ENCODE data around the gene PRR18.

Gene PRR18

GRCh38 chr6:166341977-166342348 lies 33.8 kb upstream of the PRR18 start:
- TF ChIP-seq, protein P1, sequence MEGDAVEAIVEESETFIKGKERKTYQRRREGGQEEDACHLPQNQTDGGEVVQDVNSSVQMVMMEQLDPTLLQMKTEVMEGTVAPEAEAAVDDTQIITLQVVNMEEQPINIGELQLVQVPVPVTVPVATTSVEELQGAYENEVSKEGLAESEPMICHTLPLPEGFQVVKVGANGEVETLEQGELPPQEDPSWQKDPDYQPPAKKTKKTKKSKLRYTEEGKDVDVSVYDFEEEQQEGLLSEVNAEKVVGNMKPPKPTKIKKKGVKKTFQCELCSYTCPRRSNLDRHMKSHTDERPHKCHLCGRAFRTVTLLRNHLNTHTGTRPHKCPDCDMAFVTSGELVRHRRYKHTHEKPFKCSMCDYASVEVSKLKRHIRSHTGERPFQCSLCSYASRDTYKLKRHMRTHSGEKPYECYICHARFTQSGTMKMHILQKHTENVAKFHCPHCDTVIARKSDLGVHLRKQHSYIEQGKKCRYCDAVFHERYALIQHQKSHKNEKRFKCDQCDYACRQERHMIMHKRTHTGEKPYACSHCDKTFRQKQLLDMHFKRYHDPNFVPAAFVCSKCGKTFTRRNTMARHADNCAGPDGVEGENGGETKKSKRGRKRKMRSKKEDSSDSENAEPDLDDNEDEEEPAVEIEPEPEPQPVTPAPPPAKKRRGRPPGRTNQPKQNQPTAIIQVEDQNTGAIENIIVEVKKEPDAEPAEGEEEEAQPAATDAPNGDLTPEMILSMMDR (IDR thresholded peaks at IDR 0.05) = no peak
- Histone ChIP-seq H3K4me3 (peak overlapping the region; percentile 94), H3K27ac (peak overlapping the region; percentile 79 to 93)
- no peak for DNase-seq (ENCODE audit: low spot score)

- TF ChIP-seq, protein P1 (IDR thresholded peaks at IDR 0.05) = no peak
- H3K4me3 ChIP-seq = peak overlapping the region; percentile 94
- peak overlapping the region in 1 of 2 donors; percentile 79 for H3K27ac ChIP-seq
- DNase-seq (ENCODE audit: low spot score) = no peak
Measured at GRCh38 chr6:166341464-166341863, 33.3 kb upstream of the PRR18 start.

DNA sequence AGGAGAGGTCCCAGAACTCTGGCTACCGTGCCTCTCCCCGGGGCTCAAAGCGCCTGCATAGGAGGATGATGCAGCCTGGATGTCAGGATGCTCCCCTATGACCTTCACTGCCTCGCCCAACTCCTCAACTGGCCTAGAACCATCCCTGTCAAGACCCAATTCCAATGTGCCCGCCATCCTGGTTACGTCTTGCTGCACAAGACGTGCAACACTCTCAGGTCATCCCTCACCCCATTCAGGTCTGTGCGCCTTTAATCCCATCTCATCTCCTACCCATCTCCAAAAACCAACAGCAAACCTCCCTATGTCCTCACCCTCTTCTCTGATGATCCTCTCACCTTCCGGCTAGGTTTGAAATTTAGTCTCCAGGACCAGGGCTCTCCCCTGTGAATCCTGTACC lies 30.7 kb upstream of the PRR18 start:
- H3K27ac ChIP-seq = no peak overlapping the region

DNA sequence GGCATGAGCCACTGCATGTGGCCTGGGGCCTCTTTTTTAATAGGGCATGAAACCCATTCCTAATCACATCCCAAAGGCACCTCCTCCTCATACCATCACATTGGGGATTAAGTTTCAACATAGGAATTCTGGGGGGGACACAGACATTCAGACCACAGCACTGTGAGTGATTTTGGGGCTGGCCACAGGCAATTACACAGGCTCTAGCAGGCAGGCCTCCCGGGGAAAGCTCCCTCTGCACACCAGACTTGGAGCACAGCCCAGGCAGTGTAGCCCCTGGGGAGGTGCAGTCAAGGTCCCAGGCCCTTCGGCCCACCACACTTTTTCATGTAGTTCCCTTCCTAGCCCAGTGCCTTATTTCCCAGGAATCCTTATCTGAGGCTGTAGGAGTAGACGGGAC lies 28.7 kb upstream of the PRR18 start:
- no peak overlapping the region for H3K27ac ChIP-seq
- H3K4me3 ChIP-seq = no peak overlapping the region
- DNase-seq (ENCODE audit: low spot score) = no peak
- TF ChIP-seq, protein P1 (IDR thresholded peaks at IDR 0.05) = no peak

More for the DNA sequence above, 30.7 kb upstream of the PRR18 start:
- TF ChIP-seq, protein P1 (IDR thresholded peaks at IDR 0.05) = no peak
- H3K4me3 ChIP-seq = no peak overlapping the region
- DNase-seq (ENCODE audit: low spot score) = no peak

- DNase-seq (ENCODE audit: low spot score) = no peak
- H3K27ac ChIP-seq = no peak overlapping the region
- TF ChIP-seq, protein P1 (IDR thresholded peaks at IDR 0.05) = no peak
- H3K4me3 ChIP-seq = no peak overlapping the region
Measured at GRCh38 chr6:166335378-166336302, 27.4 kb upstream of the PRR18 start.

DNA sequence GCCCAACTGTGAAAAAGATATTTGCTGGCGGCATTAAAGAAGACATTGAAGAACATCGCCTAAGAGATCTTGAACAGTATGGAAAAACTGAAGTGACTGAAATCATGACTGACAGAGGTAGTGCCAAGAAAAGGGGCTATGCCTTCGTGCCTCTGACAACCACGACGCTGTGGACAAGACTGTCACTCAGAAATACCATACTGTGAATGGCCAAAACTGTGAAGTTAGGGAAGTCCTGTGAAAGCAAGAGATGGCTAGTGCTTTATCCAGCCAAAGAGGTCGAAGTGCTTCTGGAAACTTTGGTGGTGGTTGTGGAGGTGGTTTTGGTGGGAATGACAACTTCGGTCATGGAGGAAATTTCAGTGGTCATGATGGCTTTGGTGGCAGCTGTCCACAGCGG lies 26.7 kb upstream of the PRR18 start:
- no peak overlapping the region for H3K27ac ChIP-seq
- no peak for DNase-seq (ENCODE audit: low spot score)
- no peak overlapping the region for H3K4me3 ChIP-seq
- TF ChIP-seq, protein P1 (IDR thresholded peaks at IDR 0.05) = no peak
